SK-N-MC (cell line): ENCODE data around the gene IRF5.

Source experiments
- EZH2 ChIP-seq: fragments of 200-600 bp; sonication (generic); IDR thresholded peaks from one replicate; pipeline ENCODE4 v1.6.1; 2017; ENCODE audit warnings: antibody characterized with exemption
- FOXP2 ChIP-seq: optimal IDR thresholded peaks from 2 replicates; pipeline ENCODE3; 2011; ENCODE audit warnings: mild to moderate bottlenecking, moderate library complexity; ENCODE audit not compliant: insufficient read depth; ENCODE audit errors: extremely low read length, control extremely low read depth
- POLR2AphosphoS5 ChIP-seq: IDR thresholded peaks from 2 replicates; pipeline ENCODE4 v1.6.1; 2012; ENCODE audit warnings: mild to moderate bottlenecking, low read depth, low read length, borderline replicate concordance

DNA sequence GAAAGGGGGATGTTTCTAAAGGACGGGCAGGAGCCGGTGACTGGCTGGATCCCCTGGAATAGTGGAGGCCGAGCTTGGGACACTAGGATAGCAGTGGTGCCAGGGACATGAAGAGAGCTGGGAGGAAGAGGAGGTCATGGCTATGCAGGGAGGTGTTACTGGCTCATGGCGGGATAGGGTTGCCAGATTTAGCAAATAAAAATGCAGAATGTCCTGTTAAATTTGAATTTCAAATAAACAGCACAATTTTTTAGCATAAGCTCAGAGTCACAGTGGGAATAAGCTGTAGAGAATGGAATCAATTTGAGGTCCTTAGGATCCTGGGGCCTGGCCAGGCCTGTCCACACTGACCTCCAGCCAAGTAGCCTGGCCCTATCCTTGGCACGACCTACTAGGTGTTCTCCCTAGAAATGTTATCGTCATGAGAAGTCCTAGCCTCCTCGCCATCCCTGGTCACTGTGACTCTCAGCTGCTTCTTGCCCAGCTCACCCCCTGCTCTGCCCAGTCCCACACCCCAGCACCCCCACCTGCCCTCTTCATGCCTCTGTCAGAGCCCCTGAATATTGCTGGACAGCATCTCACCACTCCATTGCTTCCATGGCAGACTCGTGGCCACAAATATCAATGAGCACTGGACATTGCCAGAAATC, 19.6 kb upstream of the IRF5 start:
- no peak for TF ChIP-seq EZH2
- no peak for TF ChIP-seq POLR2AphosphoS5
- no peak for TF ChIP-seq FOXP2
